Aorta (tissue), 5 donors: ENCODE measurements around the gene CYBC1. TPM values are rescaled to one million over a fixed set of nuclear protein-coding genes. Genes with fewer than 3 reads are reported as not detected.

Source experiments
- ATAC-seq: fragments of 200-7000 bp; cut with Tn5 transposase; one replicate; pipeline ENCODE4 v1.9.1; 2022; ENCODE audit warnings: moderate library complexity; ENCODE audit not compliant: low FRiP score
- DNase-seq, 2 donors: peaks; one replicate each; pipeline ENCODE4 v3.0.0-alpha.2; 2020
- H3K27ac ChIP-seq, 2 donors: one replicate each; pipeline ENCODE4 v1.5.1; 2013; ENCODE audit warnings: low read length in 2 of 2, mild to moderate bottlenecking in 2 of 2, moderate library complexity in 2 of 2, control low read depth in 1 of 2, inconsistent platforms in 1 of 2, low read depth in 1 of 2
- H3K27me3 ChIP-seq, 2 donors: one replicate each; pipeline ENCODE4 v1.6.1; 2013; ENCODE audit warnings: control low read depth in 1 of 2, low read length in 1 of 2, mild to moderate bottlenecking in 1 of 2, moderate library complexity in 1 of 2; ENCODE audit not compliant: insufficient read depth in 2 of 2, control insufficient read depth in 1 of 2
- H3K36me3 ChIP-seq, 2 donors: one replicate each; pipeline ENCODE4 v1.6.1; 2013; ENCODE audit warnings: control low read depth in 1 of 2, low read length in 1 of 2, mild to moderate bottlenecking in 1 of 2; ENCODE audit not compliant: insufficient read depth in 2 of 2, control insufficient read depth in 1 of 2
- H3K4me1 ChIP-seq, 2 donors: one replicate each; pipeline ENCODE4 v1.6.1; 2013; ENCODE audit warnings: low read length in 2 of 2, control low read depth in 1 of 2, mild to moderate bottlenecking in 1 of 2, moderate library complexity in 1 of 2; ENCODE audit not compliant: insufficient read depth in 2 of 2, control insufficient read depth in 1 of 2
- H3K4me3 ChIP-seq, 2 donors: one replicate each; pipeline ENCODE4 v1.5.1; 2013; ENCODE audit warnings: low read length in 2 of 2, control low read depth in 1 of 2, mild to moderate bottlenecking in 1 of 2
- H3K9me3 ChIP-seq: one replicate; pipeline ENCODE4 v1.6.1; 2013; ENCODE audit warnings: mild to moderate bottlenecking, low read length; ENCODE audit not compliant: control insufficient read depth
- WGBS, 2 donors: extraction: QIAGEN DNeasy Blood & Tissue Kit; methylation state at CpG; one replicate each; pipeline ENCODE4 v1.1.7; 2013; 5-methylcytosine and 5-hydroxymethylcytosine counted together
- intact Hi-C, 2 donors: fragments of 100-400 bp; cut with DNase I; formaldehyde crosslinking; loops; one replicate each; pipeline versions ENCODE4 v1.14.2 to v1.15.0; 2022
- polyA plus RNA-seq, 2 donors: library from polyadenylated mRNA; stranded (reverse); fragments of 200-250 nt; gene quantifications; one replicate each; pipeline ENCODE4 v1.2.3, GENCODE V29; 2013
- total RNA-seq, 2 donors: library from RNA; stranded (reverse); fragmentation: NEBNext Ultra II Directional; extraction: Animal tissue kit (Norgen Biotek cat#: 25700); gene quantifications; one replicate each; pipeline ENCODE4 v1.2.1, GENCODE V29; 2021
- donor health status: healthy with polysubstance abuse.
- donor health status: Bipolar disorder and iron deficiency.
- donor health status: DM: no; HTN: no; CAD: no.
- donor health status: DM: no; HTN: no; CAD: no.
- donor health status: DM: yes; HTN: yes; CAD: no.

The CYBC1 gene
- total and polyA plus RNA-seq, 4 donors = 26.5 to 131 (median 62.8) TPM

- intact Hi-C loops = no loop called here
- Histone ChIP-seq H3K27ac (no peak overlapping the region), H3K4me3 (no peak overlapping the region), H3K4me1 (no peaks in the 10 kb centered on the region), H3K9me3 (no peaks in the 10 kb centered on the region), H3K27me3 (no peaks in the 10 kb centered on the region), H3K36me3 (peaks cover 0 to 13% of the 10 kb centered on the region in 2 donors)
- ATAC-seq (no peak), DNase-seq (no peak)
- 90 to 94% methylated on average over 9 of the region's 9 CpGs for WGBS, 2 donors
These were observed 33.3 kb upstream of the CYBC1 start for GRCh38 chr17:82483836-82484235.

GRCh38 chr17:82483204-82483660, 32.7 kb upstream of the CYBC1 start:
- WGBS, 2 donors = 91 to 94% methylated on average over 6 of the region's 6 CpGs
- ATAC-seq (no peak), DNase-seq (no peak)
- H3K9me3 ChIP-seq = no peaks in the 10 kb centered on the region
- no peak overlapping the region for H3K27ac ChIP-seq
- H3K4me1 ChIP-seq = no peaks in the 10 kb centered on the region
- intact Hi-C loops = no loop called here
- no peak overlapping the region for H3K4me3 ChIP-seq
- H3K36me3 ChIP-seq = peaks cover 0 to 13% of the 10 kb centered on the region in 2 donors
- no peaks in the 10 kb centered on the region for H3K27me3 ChIP-seq

GRCh38 chr17:82480318-82480717, 29.8 kb upstream of the CYBC1 start:
- Histone ChIP-seq H3K4me3 (no peak overlapping the region), H3K27ac (no peak overlapping the region), H3K36me3 (peaks cover 0 to 10% of the 10 kb centered on the region in 2 donors), H3K9me3 (no peaks in the 10 kb centered on the region), H3K27me3 (no peaks in the 10 kb centered on the region), H3K4me1 (no peaks in the 10 kb centered on the region)
- ATAC-seq (no peak), DNase-seq (no peak)
- intact Hi-C loops = no loop called here
- 95 to 96% methylated on average over 9 of the region's 9 CpGs for WGBS, 2 donors

- Histone ChIP-seq H3K27me3 (no peaks in the 10 kb centered on the region), H3K36me3 (peaks cover 0 to 10% of the 10 kb centered on the region in 2 donors), H3K4me3 (no peak overlapping the region), H3K4me1 (no peaks in the 10 kb centered on the region), H3K9me3 (no peaks in the 10 kb centered on the region), H3K27ac (no peak overlapping the region)
- WGBS, 2 donors = 66 to 69% methylated on average over 5 of the region's 5 CpGs
- DNase-seq (no peak), ATAC-seq (no peak)
- intact Hi-C loops = no loop called here
These were observed 29.1 kb upstream of the CYBC1 start for GRCh38 chr17:82479602-82480001.

- no peak for DNase-seq
- 93 to 95% methylated on average over 8 of the region's 8 CpGs for WGBS, 2 donors
- Histone ChIP-seq H3K27ac (no peak overlapping the region), H3K4me3 (no peak overlapping the region), H3K36me3 (peaks cover 0 to 6% of the 10 kb centered on the region in 2 donors), H3K27me3 (no peaks in the 10 kb centered on the region), H3K9me3 (no peaks in the 10 kb centered on the region), H3K4me1 (no peaks in the 10 kb centered on the region)
- no peak for ATAC-seq
- intact Hi-C loops = no loop called here
These were observed 27.4 kb upstream of the CYBC1 start for GRCh38 chr17:82477934-82478333.

GRCh38 chr17:82475458-82475857, 24.9 kb upstream of the CYBC1 start:
- no peaks in the 10 kb centered on the region for H3K4me1 ChIP-seq
- no peak overlapping the region for H3K4me3 ChIP-seq
- H3K27me3 ChIP-seq = no peaks in the 10 kb centered on the region
- WGBS, 2 donors = 75 to 79% methylated on average over 8 of the region's 8 CpGs
- H3K27ac ChIP-seq = no peak overlapping the region
- no peaks in the 10 kb centered on the region for H3K9me3 ChIP-seq
- no peak for ATAC-seq
- peaks cover 0 to 5% of the 10 kb centered on the region in 2 donors for H3K36me3 ChIP-seq
- intact Hi-C loops = no loop called here
- peak in 1 of 2 donors; percentile 31 for DNase-seq

- DNase-seq (peak in 1 of 2 donors; percentile 40), ATAC-seq (no peak)
- Histone ChIP-seq H3K4me3 (no peak overlapping the region), H3K27ac (no peak overlapping the region), H3K36me3 (peaks cover 0 to 3% of the 10 kb centered on the region in 2 donors), H3K4me1 (no peaks in the 10 kb centered on the region), H3K27me3 (no peaks in the 10 kb centered on the region), H3K9me3 (no peaks in the 10 kb centered on the region)
- 84 to 86% methylated on average over 11 of the region's 11 CpGs for WGBS, 2 donors
- intact Hi-C loops = no loop called here
These were observed 23.9 kb upstream of the CYBC1 start for GRCh38 chr17:82474223-82475010.

GRCh38 chr17:82470065-82470464, 19.5 kb upstream of the CYBC1 start:
- peaks cover 0 to 5% of the 10 kb centered on the region in 2 donors for H3K36me3 ChIP-seq
- intact Hi-C loops = no loop called here
- no peaks in the 10 kb centered on the region for H3K9me3 ChIP-seq
- H3K27ac ChIP-seq = no peak overlapping the region
- no peaks in the 10 kb centered on the region for H3K4me1 ChIP-seq
- no peaks in the 10 kb centered on the region for H3K27me3 ChIP-seq
- no peak for ATAC-seq
- DNase-seq = no peak
- 95 to 96% methylated on average over 7 of the region's 7 CpGs for WGBS, 2 donors
- H3K4me3 ChIP-seq = no peak overlapping the region

GRCh38 chr17:82468692-82469091, 18.1 kb upstream of the CYBC1 start:
- H3K9me3 ChIP-seq = no peaks in the 10 kb centered on the region
- no peak for ATAC-seq
- H3K4me1 ChIP-seq = no peaks in the 10 kb centered on the region
- 84 to 89% methylated on average over 7 of the region's 7 CpGs for WGBS, 2 donors
- peaks cover 0 to 5% of the 10 kb centered on the region in 2 donors for H3K36me3 ChIP-seq
- no peak overlapping the region for H3K27ac ChIP-seq
- no peak overlapping the region for H3K4me3 ChIP-seq
- H3K27me3 ChIP-seq = no peaks in the 10 kb centered on the region
- intact Hi-C loops = no loop called here
- no peak for DNase-seq
